GM21723 (cell line): Measurements from ENCODE around the gene GPR108.

Source experiments
- ATAC-seq: cut with Tn5 transposase; IDR thresholded peaks from one replicate; pipeline ENCODE4 v1.9.1; 2021; ENCODE audit warnings: mild to moderate bottlenecking, moderate library complexity; ENCODE audit not compliant: unreplicated experiment

GPR108 gene

GRCh38 chr19:6708346-6708745 is 29.0 kb downstream of the GPR108 start:
- ATAC-seq, result no peak

- no peak for ATAC-seq
Observed at GRCh38 chr19:6707658-6708018, 29.7 kb downstream of the GPR108 start.

GRCh38 chr19:6707011-6707657 is 30.2 kb downstream of the GPR108 start:
- no peak for ATAC-seq

- ATAC-seq, result no peak
Observed at GRCh38 chr19:6706633-6706958, 30.8 kb downstream of the GPR108 start.

GRCh38 chr19:6705931-6706632 is 31.3 kb downstream of the GPR108 start:
- no peak for ATAC-seq

- no peak for ATAC-seq
Observed at GRCh38 chr19:6700586-6701316, 36.6 kb downstream of the GPR108 start.

- ATAC-seq, result no peak
Observed at GRCh38 chr19:6699935-6700334, 37.4 kb downstream of the GPR108 start.

GRCh38 chr19:6697291-6697690 is 40.1 kb downstream of the GPR108 start:
- no peak for ATAC-seq

- ATAC-seq, result no peak
Observed at GRCh38 chr19:6696239-6696820, 41.0 kb downstream of the GPR108 start.

GRCh38 chr19:6694147-6694815 is 43.1 kb downstream of the GPR108 start:
- ATAC-seq, result no peak

GRCh38 chr19:6693681-6694080 is 43.7 kb downstream of the GPR108 start:
- no peak for ATAC-seq

- ATAC-seq, result no peak
Observed at GRCh38 chr19:6693056-6693471, 44.3 kb downstream of the GPR108 start.

GRCh38 chr19:6692027-6692426 is 45.4 kb downstream of the GPR108 start:
- ATAC-seq, result no peak

- ATAC-seq, result no peak
Observed at GRCh38 chr19:6691342-6691741, 46.0 kb downstream of the GPR108 start.

GRCh38 chr19:6690160-6690885 is 47.1 kb downstream of the GPR108 start:
- no peak for ATAC-seq

- no peak for ATAC-seq
Observed at GRCh38 chr19:6687114-6687513, 50.3 kb downstream of the GPR108 start.

- no peak for ATAC-seq
Observed at GRCh38 chr19:6686628-6686975, 50.8 kb downstream of the GPR108 start.

- no peak for ATAC-seq
Observed at GRCh38 chr19:6685962-6686627, 51.3 kb downstream of the GPR108 start.

- no peak for ATAC-seq
Observed at GRCh38 chr19:6685482-6685881, 51.9 kb downstream of the GPR108 start.

GRCh38 chr19:6683971-6684370 is 53.4 kb downstream of the GPR108 start:
- ATAC-seq, result no peak
